ENCODE data around the gene AP2S1. TPM values are rescaled to one million over a fixed set of nuclear protein-coding genes. Genes with fewer than 3 reads are reported as not detected.
A peak's percentile ranks its signal among the peaks of the same experiment; 100 is the strongest.
"Not testable (repeated sequence)": the region's sequence is repeated elsewhere in the genome, so short reads cannot be mapped to it uniquely, and the experiment has no call there.

AP2S1 gene
- total RNA-seq, 1 experiment from 2014 or later: 330 TPM

DNA sequence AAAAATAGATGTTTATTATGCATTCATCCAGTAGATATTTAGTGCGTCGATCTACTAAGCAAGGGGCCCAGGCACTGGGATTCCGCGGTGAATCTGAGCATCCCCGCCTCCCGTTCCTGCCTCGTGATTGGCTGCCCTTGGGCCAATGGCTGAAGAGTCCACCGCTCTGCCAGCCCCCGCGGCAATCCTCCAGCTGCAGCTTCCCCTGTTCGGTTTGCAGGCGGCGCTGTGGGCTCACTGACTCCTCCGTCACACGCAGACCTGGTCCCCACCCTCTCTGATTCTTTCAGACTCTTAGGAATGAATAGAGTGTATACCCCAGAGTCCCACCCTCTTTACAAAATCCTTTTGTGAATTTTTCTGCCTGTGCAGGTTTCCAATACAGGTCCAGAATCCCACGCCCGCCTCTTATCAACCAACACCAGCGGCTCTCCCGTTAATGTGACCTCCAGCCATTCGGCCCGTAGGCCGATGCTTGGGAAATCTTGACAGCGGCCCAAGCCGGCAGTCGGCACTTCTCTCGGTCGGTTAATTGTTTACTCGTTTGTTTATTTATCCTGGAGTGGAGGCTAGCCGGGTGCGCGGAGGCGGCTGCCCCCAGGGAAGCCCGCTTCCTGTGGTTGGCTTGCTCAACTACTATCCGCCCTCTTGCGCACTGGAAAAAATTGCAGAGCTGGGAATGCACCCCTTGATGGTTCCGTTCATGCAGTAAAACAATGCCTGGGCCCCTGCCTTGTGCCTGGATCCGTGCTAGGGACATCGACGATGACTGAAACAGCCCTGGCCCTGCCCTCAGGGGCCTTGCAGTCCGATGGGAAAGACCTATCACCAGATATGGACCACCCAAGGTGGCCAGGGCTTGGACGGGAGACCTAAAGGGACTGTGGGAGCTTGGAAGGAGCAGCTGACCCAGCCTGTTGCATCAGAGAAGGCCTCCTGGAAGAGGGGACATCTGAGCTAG, 5.7 kb upstream of the AP2S1 start:
- Histone ChIP-seq H3K27ac (ENCODE audit: low read length) (peak overlapping the region; percentile 74), H3F3A (ENCODE audit: low read length, unreplicated experiment) (peaks cover 5% of the 10 kb centered on the region), H3K4me3 (ENCODE audit: low read length) (peak overlapping the region; percentile 62), H3K4me1 (ENCODE audit: insufficient read depth, low read length) (peaks cover 11% of the 10 kb centered on the region; the same call in 1 of the 2 replicates), H3K9me3 (ENCODE audit: low read length) (no peaks in the 10 kb centered on the region), H2AFZ (ENCODE audit: low read length) (peak overlapping the region; percentile 77), H3K9me2 (replicated peaks; ENCODE audit: low read length) (no peaks in the 10 kb centered on the region), H3K4me2 (ENCODE audit: low read length) (peak overlapping the region; percentile 78), H3K79me2 (ENCODE audit: low read length) (peaks cover 1% of the 10 kb centered on the region), H3K36me3 (ENCODE audit: low read depth, low read length) (no peaks in the 10 kb centered on the region; the same call in 1 of the 2 replicates), H3K27me3 (ENCODE audit: low read length) (no peaks in the 10 kb centered on the region), H4K20me1 (ENCODE audit: low read length) (no peaks in the 10 kb centered on the region), H3K9ac (ENCODE audit: low read length) (peak overlapping the region; percentile 54)
- TF ChIP-seq, protein P1, sequence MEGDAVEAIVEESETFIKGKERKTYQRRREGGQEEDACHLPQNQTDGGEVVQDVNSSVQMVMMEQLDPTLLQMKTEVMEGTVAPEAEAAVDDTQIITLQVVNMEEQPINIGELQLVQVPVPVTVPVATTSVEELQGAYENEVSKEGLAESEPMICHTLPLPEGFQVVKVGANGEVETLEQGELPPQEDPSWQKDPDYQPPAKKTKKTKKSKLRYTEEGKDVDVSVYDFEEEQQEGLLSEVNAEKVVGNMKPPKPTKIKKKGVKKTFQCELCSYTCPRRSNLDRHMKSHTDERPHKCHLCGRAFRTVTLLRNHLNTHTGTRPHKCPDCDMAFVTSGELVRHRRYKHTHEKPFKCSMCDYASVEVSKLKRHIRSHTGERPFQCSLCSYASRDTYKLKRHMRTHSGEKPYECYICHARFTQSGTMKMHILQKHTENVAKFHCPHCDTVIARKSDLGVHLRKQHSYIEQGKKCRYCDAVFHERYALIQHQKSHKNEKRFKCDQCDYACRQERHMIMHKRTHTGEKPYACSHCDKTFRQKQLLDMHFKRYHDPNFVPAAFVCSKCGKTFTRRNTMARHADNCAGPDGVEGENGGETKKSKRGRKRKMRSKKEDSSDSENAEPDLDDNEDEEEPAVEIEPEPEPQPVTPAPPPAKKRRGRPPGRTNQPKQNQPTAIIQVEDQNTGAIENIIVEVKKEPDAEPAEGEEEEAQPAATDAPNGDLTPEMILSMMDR (conservative IDR thresholded peaks at IDR 0.05; ENCODE audit: low read depth, low read length): peak; percentile 82
- no peak for TF ChIP-seq EZH2phosphoT487 (IDR thresholded peaks at IDR 0.05; ENCODE audit: borderline replicate concordance, low read length)
- POLR2A ChIA-PET (ENCODE audit: unreplicated experiment): no interaction called here
- DNase-seq (peak; percentile 90), ATAC-seq (peak; percentile 65)
- no TSS peak for BruUV-seq (replicated peaks)
- intact Hi-C loops (cut with micrococcal nuclease): loop anchor here (1.0 to 10.0 kb wide), 3 partner anchors 36 to 398 kb away; partner anchors contain the start of gene CCDC9
- CTCF ChIA-PET: interaction anchor here (0.5 to 1.7 kb wide), 5 partner anchors 10 to 184 kb away, joined by 3 to 18 read pairs (median 7); no protein-coding TSS in a partner anchor

- H3K4me3 ChIP-seq (ENCODE audit: low read length); H3K27me3 ChIP-seq (ENCODE audit: low read length); ATAC-seq; H2AFZ ChIP-seq (ENCODE audit: low read length); H3K79me2 ChIP-seq (ENCODE audit: low read length); H4K20me1 ChIP-seq (ENCODE audit: low read length); H3K27ac ChIP-seq (ENCODE audit: low read length); DNase-seq; H3K9me2 ChIP-seq (replicated peaks; ENCODE audit: low read length); POLR2A ChIA-PET (ENCODE audit: unreplicated experiment); H3K9me3 ChIP-seq (ENCODE audit: low read length); H3K9ac ChIP-seq (ENCODE audit: low read length); H3F3A ChIP-seq (ENCODE audit: low read length, unreplicated experiment); H3K36me3 ChIP-seq (ENCODE audit: low read depth, low read length); CTCF ChIA-PET; H3K4me2 ChIP-seq (ENCODE audit: low read length); BruUV-seq (replicated peaks): not testable (repeated sequence)
- peaks cover 13% of the 10 kb centered on the region; the same call in 1 of the 2 replicates for H3K4me1 ChIP-seq (ENCODE audit: insufficient read depth, low read length)
- intact Hi-C loops (cut with micrococcal nuclease): loop anchor here (5.0 to 10.0 kb wide), 2 partner anchors 38 to 400 kb away; partner anchors contain the start of gene CCDC9
Measured at GRCh38 chr19:46854698-46855097, 4.1 kb upstream of the AP2S1 start.

- CTCF ChIA-PET: no interaction called here
Measured at GRCh38 chr19:46852830-46853229, 2.2 kb upstream of the AP2S1 start.

More at GRCh38 chr19:46852830-46853229, 2.2 kb upstream of the AP2S1 start:
- no peaks in the 10 kb centered on the region for H3K9me3 ChIP-seq (ENCODE audit: low read length)
- no peak for DNase-seq
- H3K27ac ChIP-seq (ENCODE audit: low read length): no peak overlapping the region
- POLR2A ChIA-PET (ENCODE audit: unreplicated experiment): no interaction called here
- H3K9ac ChIP-seq (ENCODE audit: low read length): no peak overlapping the region
- H3K79me2 ChIP-seq (ENCODE audit: low read length): peaks cover 21% of the 10 kb centered on the region
- no peak overlapping the region for H3K4me3 ChIP-seq (ENCODE audit: low read length)
- H2AFZ ChIP-seq (ENCODE audit: low read length): no peak overlapping the region
- intact Hi-C loops (cut with micrococcal nuclease): loop anchor here (10.0 kb wide), 1 partner anchor 402 kb away; the partner anchor contains the start of gene CCDC9
- peaks cover 15% of the 10 kb centered on the region; the same call in 1 of the 2 replicates for H3K4me1 ChIP-seq (ENCODE audit: insufficient read depth, low read length)
- no peaks in the 10 kb centered on the region for H3F3A ChIP-seq (ENCODE audit: low read length, unreplicated experiment)
- H3K4me2 ChIP-seq (ENCODE audit: low read length): no peak overlapping the region
- H3K36me3 ChIP-seq (ENCODE audit: low read depth, low read length): peaks cover under 1% of the 10 kb centered on the region
- TF ChIP-seq EZH2phosphoT487 (IDR thresholded peaks at IDR 0.05; ENCODE audit: borderline replicate concordance, low read length) (no peak), EZH2 (IDR thresholded peaks at IDR 0.05; ENCODE audit: low read length, unreplicated experiment) (no peak)
- TF ChIP-seq, protein P1 (conservative IDR thresholded peaks at IDR 0.05; ENCODE audit: low read depth, low read length): no peak
- ATAC-seq: no peak
- no TSS peak for BruUV-seq (replicated peaks)
- peaks cover 5% of the 10 kb centered on the region for H4K20me1 ChIP-seq (ENCODE audit: low read length)
- no peaks in the 10 kb centered on the region for H3K27me3 ChIP-seq (ENCODE audit: low read length)
- H3K9me2 ChIP-seq (replicated peaks; ENCODE audit: low read length): no peaks in the 10 kb centered on the region
